MCF 10A (cell line): ENCODE data around the gene LSP1. TPM values are rescaled to one million over a fixed set of nuclear protein-coding genes. Genes with fewer than 3 reads are reported as not detected.

Experiments
- BruUV-seq: library from RNA; stranded (reverse); fragments of 400-500 nt; replicated peaks from 2 replicates; lab custom pipeline; 2021; lab: Mats Ljungman, UMichigan
- CTCF ChIA-PET: fragments of 300-600 bp; sonication (Branson Sonifier 250); formaldehyde crosslinking; extraction: SDS; loops from one replicate; lab custom pipeline; 2021; ENCODE audit warnings: antibody characterized with exemption, inconsistent platforms; lab: Yijun Ruan, JAX
- POLR2A ChIA-PET: fragments of 300-600, 350-650 bp; sonication (Branson Sonifier 250); formaldehyde crosslinking; extraction: SDS; loops from one replicate; lab custom pipeline; 2020; ENCODE audit warnings: antibody characterized with exemption, inconsistent platforms; lab: Yijun Ruan, JAX
- DNase-seq: peaks from one replicate; pipeline ENCODE4 v3.0.0-alpha.2; 2018; ENCODE audit not compliant: unreplicated experiment
- H3K27ac Mint-ChIP-seq: one replicate; pipeline ENCODE4 v1.8.0; 2022; ENCODE audit warnings: mild to moderate bottlenecking, low read depth, mixed read lengths; ENCODE audit not compliant: unreplicated experiment
- H3K27me3 Mint-ChIP-seq: one replicate; pipeline ENCODE4 v1.8.0; 2022; ENCODE audit warnings: mixed read lengths; ENCODE audit not compliant: insufficient read depth, unreplicated experiment
- H3K36me3 Mint-ChIP-seq: one replicate; pipeline ENCODE4 v1.8.0; 2022; ENCODE audit warnings: mild to moderate bottlenecking, moderate library complexity, mixed read lengths; ENCODE audit not compliant: insufficient read depth, unreplicated experiment
- H3K4me1 Mint-ChIP-seq: one replicate; pipeline ENCODE4 v1.8.0; 2022; ENCODE audit warnings: mixed read lengths; ENCODE audit not compliant: insufficient read depth, unreplicated experiment
- H3K4me3 Mint-ChIP-seq: one replicate; pipeline ENCODE4 v1.8.0; 2022; ENCODE audit warnings: mild to moderate bottlenecking, moderate library complexity, mixed read lengths; ENCODE audit not compliant: unreplicated experiment
- H3K9me3 Mint-ChIP-seq: one replicate; pipeline ENCODE4 v1.8.0; 2022; ENCODE audit warnings: mixed read lengths; ENCODE audit not compliant: unreplicated experiment
- CTCF ChIP-seq: fragments of 200-600 bp; IDR thresholded peaks from one replicate; pipeline ENCODE4 v1.8.0; 2022; ENCODE audit warnings: antibody characterized with exemption, mild to moderate bottlenecking; ENCODE audit not compliant: unreplicated experiment
- intact Hi-C: fragments of 100-400 bp; cut with micrococcal nuclease; formaldehyde crosslinking; loops from 2 replicates; pipeline ENCODE4 v1.14.1; 2022
- total RNA-seq: library from RNA; stranded (reverse); gene quantifications from 2 replicates; pipeline ENCODE4 v1.2.3, GENCODE V29; 2022

The LSP1 gene
- total RNA-seq, 1 experiment from 2014 or later = 3.7 TPM

GRCh38 chr11:1825039-1825740 is 27.7 kb upstream of the LSP1 start:
- Mint-ChIP-seq H3K27me3 (no peaks in the 10 kb centered on the region), H3K36me3 (no peaks in the 10 kb centered on the region), H3K4me3 (no peak overlapping the region), H3K4me1 (peaks cover 52% of the 10 kb centered on the region), H3K27ac (no peak overlapping the region), H3K9me3 (peaks cover 13% of the 10 kb centered on the region)
- no TSS peak for BruUV-seq
- intact Hi-C loops = loop anchor here (5.0 kb wide), 1 partner anchor 78 kb away; no protein-coding TSS in a partner anchor
- peak; percentile 67 for DNase-seq
- CTCF ChIA-PET = interaction anchor here (0.6 to 1.7 kb wide), 4 partner anchors 8 to 132 kb away, joined by 3 to 12 read pairs (median 7); no protein-coding TSS in a partner anchor
- POLR2A ChIA-PET = no interaction called here
- TF ChIP-seq CTCF = peak; percentile 52

- no peak for TF ChIP-seq CTCF
- no peak for DNase-seq
- Mint-ChIP-seq H3K27ac (peak overlapping the region; percentile 33), H3K9me3 (peaks cover 12% of the 10 kb centered on the region), H3K4me1 (peaks cover 50% of the 10 kb centered on the region), H3K4me3 (no peak overlapping the region), H3K27me3 (no peaks in the 10 kb centered on the region), H3K36me3 (no peaks in the 10 kb centered on the region)
- ChIA-PET CTCF (interaction anchor here (0.6 to 1.2 kb wide), 6 partner anchors 11 to 330 kb away, joined by 3 to 8 read pairs (median 5); no protein-coding TSS in a partner anchor), POLR2A (interaction anchor here (1.0 to 2.2 kb wide), 3 partner anchors 20 to 63 kb away, joined by 3 to 13 read pairs (median 4); no protein-coding TSS in a partner anchor)
- intact Hi-C loops = loop anchor here (5.0 kb wide), 1 partner anchor 79 kb away; no protein-coding TSS in a partner anchor
- no TSS peak for BruUV-seq
Observed at GRCh38 chr11:1825785-1826451, 27.0 kb upstream of the LSP1 start.

- H3K27ac Mint-ChIP-seq = peak overlapping the region; percentile 33
- intact Hi-C loops = loop anchor here (5.0 kb wide), 1 partner anchor 79 kb away; no protein-coding TSS in a partner anchor
- CTCF ChIA-PET = interaction anchor here (0.6 to 1.2 kb wide), 7 partner anchors 10 to 330 kb away, joined by 3 to 8 read pairs (median 4); partner anchors contain the start of gene CTSD
- POLR2A ChIA-PET = interaction anchor here (0.6 to 4.9 kb wide), 8 partner anchors 10 to 90 kb away, joined by 3 to 42 read pairs (median 4); no protein-coding TSS in a partner anchor
- H3K4me3 Mint-ChIP-seq = peak overlapping the region; percentile 43
- H3K36me3 Mint-ChIP-seq = no peaks in the 10 kb centered on the region
- peak; percentile 48 for TF ChIP-seq CTCF
- BruUV-seq = no TSS peak
- H3K27me3 Mint-ChIP-seq = no peaks in the 10 kb centered on the region
- peaks cover 5% of the 10 kb centered on the region for H3K9me3 Mint-ChIP-seq
- peaks cover 44% of the 10 kb centered on the region for H3K4me1 Mint-ChIP-seq
- peak; percentile 91 for DNase-seq
Observed at GRCh38 chr11:1826552-1827094, 26.3 kb upstream of the LSP1 start.
